EH (cell line): ENCODE measurements around the gene SUMO2.
"Not testable (repeated sequence)": the region's sequence is repeated elsewhere in the genome, so short reads cannot be mapped to it uniquely, and the experiment has no call there.

Experiments used
- DNase-seq: peaks from one replicate; pipeline ENCODE4 v3.0.0-alpha.2; 2015; ENCODE audit warnings: low read depth

Gene SUMO2

GRCh38 chr17:75181608-75182318, 996 bp downstream of the SUMO2 start:
- DNase-seq = peak; percentile 29

- DNase-seq = no peak
These were observed 1.6 kb downstream of the SUMO2 start for GRCh38 chr17:75181110-75181509.

GRCh38 chr17:75178453-75178852, 4.3 kb downstream of the SUMO2 start:
- DNase-seq = no peak

GRCh38 chr17:75176625-75177024, 6.1 kb downstream of the SUMO2 start:
- no peak for DNase-seq

- no peak for DNase-seq
These were observed 7.8 kb downstream of the SUMO2 start for GRCh38 chr17:75174996-75175395.

GRCh38 chr17:75173526-75173925, 9.2 kb downstream of the SUMO2 start:
- no peak for DNase-seq

- DNase-seq = no peak
These were observed 13.8 kb downstream of the SUMO2 start for GRCh38 chr17:75168998-75169397.

GRCh38 chr17:75164606-75165005, 18.2 kb downstream of the SUMO2 start:
- DNase-seq = not testable (repeated sequence)

- DNase-seq = no peak
These were observed 19.7 kb downstream of the SUMO2 start for GRCh38 chr17:75163074-75163473.

GRCh38 chr17:75160211-75160610, 22.5 kb downstream of the SUMO2 start:
- no peak for DNase-seq

- peak; percentile 46 for DNase-seq
These were observed 23.3 kb downstream of the SUMO2 start for GRCh38 chr17:75159196-75160031.

- peak; percentile 20 for DNase-seq
These were observed 24.3 kb downstream of the SUMO2 start for GRCh38 chr17:75158480-75158879.

GRCh38 chr17:75155191-75155601, 27.6 kb downstream of the SUMO2 start:
- DNase-seq = no peak

GRCh38 chr17:75154195-75155106, 28.3 kb downstream of the SUMO2 start, which contains the start of gene JPT1:
Gene JPT1 (minus strand): TSS chr17:75154512. CDS start chr17:75154397, 115 bp downstream.
- DNase-seq = peak; percentile 99

- DNase-seq = no peak
These were observed 29.0 kb downstream of the SUMO2 start for GRCh38 chr17:75153780-75154194.

- DNase-seq = peak; percentile 49
These were observed 29.6 kb downstream of the SUMO2 start for GRCh38 chr17:75152922-75153779.

GRCh38 chr17:75152523-75152921, 30.2 kb downstream of the SUMO2 start:
- no peak for DNase-seq

- no peak for DNase-seq
These were observed 30.8 kb downstream of the SUMO2 start for GRCh38 chr17:75151930-75152329.

GRCh38 chr17:75147878-75148546, 34.7 kb downstream of the SUMO2 start:
- no peak for DNase-seq

- DNase-seq = peak; percentile 48
These were observed 36.2 kb downstream of the SUMO2 start for GRCh38 chr17:75146592-75146991.
